SU-DHL-6 (cell line): ENCODE results near the gene SLC8A2.

Experiments used
- H2AFZ ChIP-seq: fragments of 200-600 bp; sonication (generic); 2 replicates; pipeline ENCODE4 v1.6.1; 2014; ENCODE audit warnings: low read depth, mild to moderate bottlenecking, moderate library complexity, mixed read lengths, antibody characterized with exemption, low read length; ENCODE audit not compliant: severe bottlenecking
- H3F3A ChIP-seq: fragments of 200-600 bp; shearing (Covaris generic); 2 replicates; pipeline ENCODE4 v1.6.0; 2016; ENCODE audit warnings: antibody characterized with exemption, mild to moderate bottlenecking; ENCODE audit not compliant: insufficient read depth
- H3K27ac ChIP-seq: fragments of 200-600 bp; sonication (generic); 2 replicates; pipeline ENCODE4 v1.5.1; 2016; ENCODE audit warnings: low read depth, mild to moderate bottlenecking, low read length, moderate library complexity, mixed read lengths
- H3K27me3 ChIP-seq: fragments of 200-600 bp; sonication (generic), shearing (Covaris generic); 2 replicates; pipeline ENCODE4 v1.6.0; 2014; ENCODE audit warnings: mild to moderate bottlenecking, low read length
- H3K36me3 ChIP-seq: fragments of 200-600 bp; sonication (generic); 2 replicates; pipeline ENCODE4 v1.6.1; 2014; ENCODE audit warnings: mild to moderate bottlenecking, low read length, mixed read lengths
- H3K4me2 ChIP-seq: fragments of 300-600, 200-600 bp; shearing (Covaris generic), sonication (generic); 2 replicates; pipeline ENCODE4 v1.6.0; 2014; ENCODE audit warnings: low read length, low read depth, mild to moderate bottlenecking; ENCODE audit not compliant: poor library complexity, severe bottlenecking
- H3K4me3 ChIP-seq: fragments of 200-600 bp; sonication (generic); 2 replicates; pipeline ENCODE4 v1.5.1; 2014; ENCODE audit warnings: antibody characterized with exemption, low read length, mild to moderate bottlenecking, mixed read lengths; ENCODE audit not compliant: insufficient read depth, poor library complexity, severe bottlenecking
- H3K79me2 ChIP-seq: fragments of 200-600 bp; sonication (generic); 2 replicates; pipeline ENCODE4 v1.6.1; 2014; ENCODE audit warnings: mild to moderate bottlenecking, low read length, moderate library complexity; ENCODE audit not compliant: insufficient read depth
- H3K9ac ChIP-seq: fragments of 200-600 bp; sonication (generic); 2 replicates; pipeline ENCODE4 v1.7.0; 2014; ENCODE audit warnings: mild to moderate bottlenecking, low read length
- H3K9me2 ChIP-seq: fragments of 200-600 bp; sonication (generic); replicated peaks from 2 replicates; pipeline ENCODE4 v1.6.1; 2014; ENCODE audit warnings: low read length; ENCODE audit not compliant: insufficient read depth
- H3K9me3 ChIP-seq: fragments of 200-600 bp; sonication (generic); 2 replicates; pipeline ENCODE4 v1.6.1; 2014; ENCODE audit warnings: low read length, mixed read lengths; ENCODE audit not compliant: insufficient read depth
- H4K20me1 ChIP-seq: fragments of 200-600 bp; sonication (generic); 2 replicates; pipeline ENCODE4 v1.6.1; 2014; ENCODE audit warnings: low read depth, mild to moderate bottlenecking, antibody characterized with exemption, low read length, moderate library complexity, mixed read lengths
- EZH2phosphoT487 ChIP-seq: fragments of 200-600 bp; sonication (generic), shearing (Covaris generic); conservative IDR thresholded peaks from 2 replicates; pipeline ENCODE4 v1.6.1; 2018; ENCODE audit warnings: mild to moderate bottlenecking, antibody characterized with exemption, low read length, moderate library complexity, mixed read lengths
- TF ChIP-seq, protein P1 (sequence below): fragments of 200-600 bp; sonication (generic); IDR thresholded peaks from one replicate; pipeline ENCODE4 v1.5.1; 2017; ENCODE audit warnings: antibody characterized with exemption, mild to moderate bottlenecking, low read length, moderate library complexity; ENCODE audit not compliant: insufficient read depth, poor library complexity, severe bottlenecking

The SLC8A2 gene

DNA sequence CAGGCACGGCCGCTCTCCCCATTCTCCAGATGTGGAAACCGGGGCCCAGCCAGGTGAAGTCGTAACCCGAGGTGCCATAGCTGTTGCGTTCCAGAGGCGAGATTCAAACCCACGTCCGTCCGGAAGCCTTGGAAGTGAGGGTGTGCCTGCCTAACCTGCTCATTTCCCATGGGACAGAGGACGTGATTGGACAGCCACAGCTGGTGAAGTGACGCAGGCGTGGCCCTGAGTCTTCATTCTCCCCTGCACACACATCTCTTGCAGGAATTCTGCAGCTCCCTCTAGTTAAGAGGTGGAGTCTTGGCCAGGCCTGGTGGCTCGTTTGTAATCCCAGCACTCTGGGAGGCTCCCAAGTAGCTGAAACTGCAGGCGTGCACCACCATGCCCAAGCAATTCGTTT is 69.2 kb downstream of the SLC8A2 start:
- H3K27ac ChIP-seq, result no peak overlapping the region
- H3F3A ChIP-seq, result no peaks in the 10 kb centered on the region
- H3K79me2 ChIP-seq, result no peaks in the 10 kb centered on the region
- no peak overlapping the region for H3K4me2 ChIP-seq
- no peak overlapping the region for H2AFZ ChIP-seq
- H3K9ac ChIP-seq, result no peak overlapping the region
- no peak overlapping the region for H3K4me3 ChIP-seq
- no peaks in the 10 kb centered on the region for H3K27me3 ChIP-seq
- H3K9me2 ChIP-seq, result no peaks in the 10 kb centered on the region
- TF ChIP-seq, protein P1, sequence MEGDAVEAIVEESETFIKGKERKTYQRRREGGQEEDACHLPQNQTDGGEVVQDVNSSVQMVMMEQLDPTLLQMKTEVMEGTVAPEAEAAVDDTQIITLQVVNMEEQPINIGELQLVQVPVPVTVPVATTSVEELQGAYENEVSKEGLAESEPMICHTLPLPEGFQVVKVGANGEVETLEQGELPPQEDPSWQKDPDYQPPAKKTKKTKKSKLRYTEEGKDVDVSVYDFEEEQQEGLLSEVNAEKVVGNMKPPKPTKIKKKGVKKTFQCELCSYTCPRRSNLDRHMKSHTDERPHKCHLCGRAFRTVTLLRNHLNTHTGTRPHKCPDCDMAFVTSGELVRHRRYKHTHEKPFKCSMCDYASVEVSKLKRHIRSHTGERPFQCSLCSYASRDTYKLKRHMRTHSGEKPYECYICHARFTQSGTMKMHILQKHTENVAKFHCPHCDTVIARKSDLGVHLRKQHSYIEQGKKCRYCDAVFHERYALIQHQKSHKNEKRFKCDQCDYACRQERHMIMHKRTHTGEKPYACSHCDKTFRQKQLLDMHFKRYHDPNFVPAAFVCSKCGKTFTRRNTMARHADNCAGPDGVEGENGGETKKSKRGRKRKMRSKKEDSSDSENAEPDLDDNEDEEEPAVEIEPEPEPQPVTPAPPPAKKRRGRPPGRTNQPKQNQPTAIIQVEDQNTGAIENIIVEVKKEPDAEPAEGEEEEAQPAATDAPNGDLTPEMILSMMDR, result no peak
- TF ChIP-seq EZH2phosphoT487, result no peak
- no peaks in the 10 kb centered on the region for H3K36me3 ChIP-seq
- no peaks in the 10 kb centered on the region for H3K9me3 ChIP-seq
- H4K20me1 ChIP-seq, result no peaks in the 10 kb centered on the region

DNA sequence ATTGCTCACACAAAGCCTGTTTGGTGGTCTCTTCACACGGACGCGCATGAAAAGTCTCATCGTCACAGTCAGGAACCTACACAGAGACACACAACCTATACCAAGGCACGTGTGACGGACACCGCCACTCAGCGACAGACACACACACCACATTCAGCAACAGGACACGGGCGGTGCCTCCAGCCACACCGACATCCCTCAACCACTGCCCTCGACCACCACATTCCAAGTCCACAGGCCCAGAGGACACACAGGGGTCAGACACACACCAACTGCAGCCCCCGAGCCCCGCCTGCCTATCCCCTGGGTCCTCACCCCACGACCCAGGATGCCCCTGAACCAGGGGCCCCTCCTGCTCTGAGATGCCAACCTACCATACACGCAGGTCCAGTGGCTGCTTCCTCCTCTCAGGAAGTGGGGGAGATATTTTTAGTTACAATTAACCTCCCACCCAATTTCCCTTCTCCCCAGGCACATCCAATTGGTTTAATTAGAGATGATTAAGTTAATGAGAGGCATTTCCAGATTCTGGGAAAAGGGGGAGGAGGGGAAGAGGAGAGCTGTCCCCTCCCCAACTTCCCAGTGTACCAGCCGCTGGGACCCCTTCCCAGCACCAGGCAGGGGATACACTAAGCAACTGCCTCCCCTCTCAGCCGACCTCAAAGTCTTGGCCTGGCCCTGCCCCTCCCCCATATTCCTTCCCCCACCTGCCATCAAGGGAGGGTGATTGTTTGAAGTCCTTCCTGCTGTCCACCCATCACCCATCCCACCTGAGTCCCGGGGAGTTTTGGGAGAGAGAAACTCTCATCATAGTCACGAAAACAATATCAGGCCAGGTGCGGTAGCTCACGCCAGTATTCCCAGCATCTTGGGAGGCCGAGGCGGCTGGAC is 72.7 kb downstream of the SLC8A2 start:
- H4K20me1 ChIP-seq, result no peaks in the 10 kb centered on the region
- H3K27ac ChIP-seq, result no peak overlapping the region
- no peak overlapping the region for H3K4me3 ChIP-seq
- H2AFZ ChIP-seq, result no peak overlapping the region
- H3K9me3 ChIP-seq, result no peaks in the 10 kb centered on the region
- H3F3A ChIP-seq, result no peaks in the 10 kb centered on the region
- H3K36me3 ChIP-seq, result no peaks in the 10 kb centered on the region
- no peak for TF ChIP-seq EZH2phosphoT487
- TF ChIP-seq, protein P1, result no peak
- no peak overlapping the region for H3K4me2 ChIP-seq
- H3K79me2 ChIP-seq, result no peaks in the 10 kb centered on the region
- no peak overlapping the region for H3K9ac ChIP-seq
- H3K9me2 ChIP-seq, result no peaks in the 10 kb centered on the region
- no peaks in the 10 kb centered on the region for H3K27me3 ChIP-seq

DNA sequence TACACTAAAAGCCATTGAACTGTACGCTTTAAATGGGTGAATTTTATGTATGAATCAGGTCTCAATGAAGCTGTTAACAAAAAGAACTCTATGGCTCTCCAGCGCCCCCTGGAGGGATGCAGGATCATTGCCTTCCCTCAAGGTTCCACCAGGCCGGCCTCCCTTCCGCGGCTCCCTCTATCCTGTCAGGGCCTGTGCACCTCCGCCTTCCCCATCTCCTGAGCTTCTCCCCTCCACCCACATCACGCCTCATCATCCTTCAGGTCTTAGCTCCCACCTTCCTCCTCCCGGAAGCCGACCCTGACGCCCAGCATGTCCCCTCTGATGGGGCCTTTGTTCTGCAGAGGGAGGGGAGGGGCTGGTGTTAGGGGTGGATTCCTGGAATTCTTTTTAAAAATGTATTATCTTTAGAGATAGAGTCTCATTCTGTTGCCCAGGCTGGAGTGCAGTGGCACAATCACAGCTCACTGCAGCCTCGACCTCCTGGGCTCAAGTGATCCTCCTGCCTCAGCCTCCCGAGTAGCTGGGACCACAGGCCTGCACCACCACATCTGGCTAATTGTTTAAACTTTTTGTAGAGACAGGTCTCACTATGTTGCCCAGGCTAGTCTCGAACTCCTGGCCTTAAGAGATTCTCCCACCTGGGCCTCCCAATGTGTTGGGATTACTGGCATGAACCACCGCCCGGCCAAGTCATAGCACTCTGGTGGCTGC is 80.0 kb downstream of the SLC8A2 start:
- Histone ChIP-seq H3K4me3 (no peak overlapping the region), H2AFZ (no peak overlapping the region), H3F3A (no peaks in the 10 kb centered on the region), H3K9me3 (no peaks in the 10 kb centered on the region), H3K36me3 (no peaks in the 10 kb centered on the region), H4K20me1 (no peaks in the 10 kb centered on the region), H3K9me2 (no peaks in the 10 kb centered on the region), H3K4me2 (no peak overlapping the region), H3K9ac (no peak overlapping the region), H3K27me3 (no peaks in the 10 kb centered on the region), H3K79me2 (no peaks in the 10 kb centered on the region), H3K27ac (no peak overlapping the region)
- TF ChIP-seq, protein P1, result peak; percentile 82
- no peak for TF ChIP-seq EZH2phosphoT487
